Measurements from ENCODE around the gene VEGFA. TPM values are rescaled to one million over a fixed set of nuclear protein-coding genes. Genes with fewer than 3 reads are reported as not detected.

VEGFA gene
- polyA plus RNA-seq, 1 donor = 312 TPM

- no peak for DNase-seq
These were observed 30.9 kb downstream of the VEGFA start for GRCh38 chr6:43800746-43801494.

- DNase-seq = no peak
These were observed 31.6 kb downstream of the VEGFA start for GRCh38 chr6:43801495-43802181.

- no peak for DNase-seq
These were observed 33.2 kb downstream of the VEGFA start for GRCh38 chr6:43803055-43803782.

GRCh38 chr6:43803783-43804549 is 34.0 kb downstream of the VEGFA start:
- DNase-seq = no peak

GRCh38 chr6:43804550-43805223 is 34.7 kb downstream of the VEGFA start:
- DNase-seq = no peak

- DNase-seq = no peak
These were observed 35.7 kb downstream of the VEGFA start for GRCh38 chr6:43805699-43806042.

GRCh38 chr6:43806043-43806757 is 36.2 kb downstream of the VEGFA start:
- no peak for DNase-seq

- DNase-seq = no peak
These were observed 36.8 kb downstream of the VEGFA start for GRCh38 chr6:43806758-43807227.

- DNase-seq = no peak
These were observed 37.4 kb downstream of the VEGFA start for GRCh38 chr6:43807228-43808061.

GRCh38 chr6:43808412-43808811 is 38.4 kb downstream of the VEGFA start:
- no peak for DNase-seq

GRCh38 chr6:43809417-43810305 is 39.6 kb downstream of the VEGFA start:
- DNase-seq = no peak

- no peak for DNase-seq
These were observed 41.1 kb downstream of the VEGFA start for GRCh38 chr6:43810965-43811732.

GRCh38 chr6:43811733-43812099 is 41.7 kb downstream of the VEGFA start:
- no peak for DNase-seq

GRCh38 chr6:43812850-43813578 is 43.0 kb downstream of the VEGFA start:
- DNase-seq = no peak

- no peak for DNase-seq
These were observed 44.1 kb downstream of the VEGFA start for GRCh38 chr6:43814111-43814510.

GRCh38 chr6:43814865-43815264 is 44.9 kb downstream of the VEGFA start:
- no peak for DNase-seq

GRCh38 chr6:43817192-43817591 is 47.2 kb downstream of the VEGFA start:
- DNase-seq = no peak

Measured in left kidney (tissue), 2 donors.